Measurements from ENCODE around the gene CDH15.
A peak's percentile ranks its signal among the peaks of the same experiment; 100 is the strongest.
"Not testable (repeated sequence)": the region's sequence is repeated elsewhere in the genome, so short reads cannot be mapped to it uniquely, and the experiment has no call there.

The CDH15 gene

DNA sequence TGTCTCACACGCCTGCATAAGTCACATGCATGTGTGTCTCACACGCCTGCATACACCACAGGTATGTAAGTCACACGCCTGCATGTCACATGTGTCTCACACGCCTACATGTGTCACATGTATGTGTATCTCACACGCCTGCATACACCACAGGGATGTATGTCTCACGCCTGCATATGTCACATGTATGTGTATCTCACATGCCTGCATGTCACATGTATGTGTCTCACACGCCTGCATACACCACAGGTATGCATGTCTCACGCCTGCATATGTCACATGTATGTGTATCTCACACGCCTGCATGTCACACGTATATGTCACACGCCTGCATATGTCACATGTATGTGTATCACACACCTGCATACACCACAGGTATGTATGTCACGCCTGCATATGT is 13.8 kb upstream of the CDH15 start:
- DNase-seq: no peak

DNA sequence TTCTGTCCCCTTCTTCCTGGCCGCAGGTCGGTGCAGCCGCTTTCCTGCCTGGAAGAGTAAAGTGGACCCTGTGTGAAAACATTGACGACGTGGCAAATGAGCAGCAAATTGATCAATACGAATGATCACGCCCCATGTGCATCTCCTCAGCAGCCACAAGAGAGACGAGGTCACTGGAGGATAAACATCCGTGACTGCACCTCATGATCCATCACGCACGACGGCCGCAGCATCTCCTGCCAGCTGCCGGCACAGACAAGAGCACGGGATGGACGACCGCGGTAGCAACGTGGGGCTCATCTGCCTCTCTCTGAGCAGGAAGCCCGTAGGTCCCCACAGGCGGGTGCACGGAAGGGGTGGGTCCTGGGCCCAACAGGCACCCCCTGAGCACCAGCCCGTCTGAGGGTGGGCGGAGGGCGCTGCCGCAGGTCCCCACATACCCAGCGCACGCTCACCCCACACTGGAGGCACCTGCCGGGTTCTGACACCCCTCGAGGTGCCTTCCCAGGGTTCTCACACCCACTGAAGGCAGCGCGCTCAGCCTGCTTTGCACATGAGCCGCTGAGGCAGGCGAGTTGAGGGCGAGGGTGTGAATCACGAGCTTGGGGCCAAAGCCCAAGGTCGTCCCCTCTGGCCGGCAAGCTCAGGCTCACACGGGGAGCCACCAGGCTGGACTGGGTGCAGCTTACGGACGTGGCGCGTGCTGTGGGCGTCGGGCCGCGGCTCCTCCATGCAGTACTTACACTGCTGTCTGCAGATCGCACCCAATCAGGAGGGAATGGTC is 12.3 kb upstream of the CDH15 start:
- DNase-seq: no peak

DNA sequence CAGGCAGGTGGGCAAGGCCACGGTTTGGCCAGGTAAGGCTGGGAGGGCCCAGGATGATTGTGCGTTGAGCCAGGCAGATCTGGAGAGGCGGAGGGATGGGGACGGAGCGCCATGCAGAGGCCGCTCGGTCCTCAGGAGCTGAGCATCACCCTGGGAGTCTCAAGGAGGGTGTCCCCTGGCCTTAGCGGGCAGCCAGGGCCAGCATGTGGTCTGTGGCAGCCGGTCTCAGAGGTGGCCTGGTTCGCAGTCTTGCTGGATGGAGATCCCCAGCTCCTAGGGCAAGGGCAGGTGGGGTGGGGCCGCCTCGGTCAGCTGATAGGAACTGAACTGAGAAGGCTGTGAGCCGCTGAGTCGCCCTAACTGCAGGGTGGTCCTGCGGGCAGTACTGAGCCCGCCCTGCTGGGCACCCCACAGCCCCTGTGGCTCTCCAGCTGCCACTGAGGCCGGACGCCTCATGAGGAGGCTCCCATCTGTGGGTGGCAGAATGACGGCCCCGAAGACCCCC is 11.6 kb upstream of the CDH15 start:
- no peak for DNase-seq

DNA sequence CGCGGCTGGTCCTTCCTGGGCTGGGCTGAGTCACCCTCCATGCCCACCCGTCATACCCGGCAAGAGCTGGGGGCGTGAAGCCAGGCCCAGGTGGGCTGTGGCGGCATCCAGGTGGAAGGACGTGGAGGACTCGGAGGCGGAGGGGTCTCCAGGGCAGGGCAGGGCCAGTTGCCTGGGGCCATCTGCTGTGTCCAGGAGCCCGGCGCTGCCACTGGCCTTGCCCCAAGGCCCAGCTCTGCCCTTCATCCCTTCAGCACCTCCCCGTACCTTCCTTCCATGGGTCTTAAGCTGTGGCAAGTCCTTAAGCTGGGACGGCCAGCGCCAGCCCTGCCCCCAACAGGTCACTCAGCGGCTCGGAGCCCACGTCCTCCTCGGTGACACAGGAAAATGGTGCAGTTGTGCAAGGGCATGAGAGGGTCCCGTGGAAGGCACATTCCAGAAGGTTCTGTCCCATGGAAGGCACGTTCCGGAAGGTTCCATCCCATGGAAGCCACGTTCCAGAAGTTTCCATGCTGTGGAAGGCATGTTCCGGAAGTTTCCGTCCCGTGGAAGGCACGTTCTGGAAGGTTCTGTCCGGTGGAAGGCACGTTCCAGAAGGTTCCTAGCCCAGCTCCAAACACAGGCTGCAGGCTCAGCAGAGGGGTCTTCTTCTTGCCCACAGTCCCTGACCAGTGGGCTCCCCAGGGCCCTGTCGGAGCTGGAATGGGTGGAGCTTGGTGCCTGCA is 10.4 kb upstream of the CDH15 start:
- no peak for DNase-seq

DNA sequence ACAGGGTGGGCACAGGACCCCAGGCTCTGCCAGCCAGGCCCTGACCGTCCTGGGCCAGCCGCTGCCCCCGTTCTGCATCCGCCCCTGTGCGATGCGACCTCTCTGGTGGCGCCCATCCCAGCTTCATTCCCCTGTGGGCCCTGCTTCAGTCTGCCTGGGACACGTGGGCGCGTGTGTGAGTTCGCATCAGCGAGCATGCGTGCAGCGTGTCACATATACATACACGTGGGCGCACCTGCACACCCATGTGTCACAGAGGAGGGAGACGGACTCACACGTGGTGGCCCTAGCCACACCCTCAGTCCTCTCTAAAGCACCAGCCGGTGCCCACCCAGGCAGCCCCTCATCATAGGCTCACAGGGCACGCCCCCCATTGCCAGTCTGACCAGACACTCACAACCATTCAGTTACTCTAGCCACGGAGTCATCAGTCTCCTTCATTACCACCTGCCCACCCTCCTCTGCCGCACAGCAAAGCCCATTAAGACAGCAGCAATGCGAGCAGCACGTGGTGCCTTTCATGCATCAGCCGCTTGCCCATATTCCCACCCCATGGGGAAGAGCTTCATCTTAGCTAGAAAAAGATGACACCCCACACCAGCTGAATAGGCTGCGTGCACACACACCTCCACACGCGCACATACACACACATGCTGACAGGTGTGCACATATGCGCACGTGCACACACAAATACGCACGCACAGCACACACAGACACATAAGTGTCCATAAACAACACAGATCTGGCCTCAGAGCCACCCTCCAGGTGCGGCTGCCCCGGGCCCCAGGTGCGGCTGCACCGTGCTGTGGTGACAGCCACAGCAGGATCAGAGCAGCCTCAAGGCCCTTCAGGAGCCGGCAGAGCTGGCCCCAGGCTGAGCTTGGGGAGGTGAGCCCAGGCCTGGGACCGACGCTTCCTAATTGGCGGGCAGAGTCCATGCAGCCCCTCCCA is 9.5 kb upstream of the CDH15 start:
- no peak for DNase-seq

DNA sequence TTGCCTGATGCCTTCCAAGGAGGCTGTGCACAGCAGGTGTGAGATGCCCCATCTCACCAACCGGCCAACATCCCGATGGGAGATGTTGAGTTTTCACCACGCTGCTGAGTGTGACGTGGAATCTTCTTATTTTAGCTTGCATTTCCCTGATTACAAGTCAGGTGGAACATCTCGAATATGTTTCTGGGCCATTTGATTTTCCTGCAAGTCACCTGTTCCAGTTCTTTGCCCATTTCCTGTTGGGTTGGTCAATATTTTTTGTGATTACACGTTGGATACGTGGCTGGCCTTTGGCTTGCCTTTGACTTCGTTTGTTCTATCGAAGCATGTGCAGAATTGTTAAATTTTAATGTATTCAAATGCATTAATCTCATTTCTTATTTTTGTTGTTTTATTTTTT is 8.3 kb upstream of the CDH15 start:
- no peak for DNase-seq

DNA sequence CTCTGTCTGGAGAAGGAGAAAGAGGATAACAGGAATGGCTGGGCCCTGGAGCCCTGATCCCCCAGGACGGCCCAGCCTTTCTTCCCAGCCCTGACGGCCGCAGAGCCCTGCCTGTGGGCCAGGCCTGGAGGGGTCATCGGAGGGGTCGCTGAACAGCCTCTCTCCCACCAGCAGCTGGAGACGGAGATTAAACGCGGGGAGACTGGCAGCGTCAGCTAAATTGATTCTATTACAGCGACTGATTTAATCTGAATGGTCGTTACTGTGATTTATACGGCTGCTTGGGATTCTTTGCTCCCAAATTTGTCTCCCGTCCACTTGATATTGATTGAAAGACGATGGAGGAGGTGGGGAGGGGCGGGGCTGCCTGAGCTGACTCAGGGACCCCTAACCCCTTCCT is 7.1 kb upstream of the CDH15 start:
- no peak for DNase-seq

DNA sequence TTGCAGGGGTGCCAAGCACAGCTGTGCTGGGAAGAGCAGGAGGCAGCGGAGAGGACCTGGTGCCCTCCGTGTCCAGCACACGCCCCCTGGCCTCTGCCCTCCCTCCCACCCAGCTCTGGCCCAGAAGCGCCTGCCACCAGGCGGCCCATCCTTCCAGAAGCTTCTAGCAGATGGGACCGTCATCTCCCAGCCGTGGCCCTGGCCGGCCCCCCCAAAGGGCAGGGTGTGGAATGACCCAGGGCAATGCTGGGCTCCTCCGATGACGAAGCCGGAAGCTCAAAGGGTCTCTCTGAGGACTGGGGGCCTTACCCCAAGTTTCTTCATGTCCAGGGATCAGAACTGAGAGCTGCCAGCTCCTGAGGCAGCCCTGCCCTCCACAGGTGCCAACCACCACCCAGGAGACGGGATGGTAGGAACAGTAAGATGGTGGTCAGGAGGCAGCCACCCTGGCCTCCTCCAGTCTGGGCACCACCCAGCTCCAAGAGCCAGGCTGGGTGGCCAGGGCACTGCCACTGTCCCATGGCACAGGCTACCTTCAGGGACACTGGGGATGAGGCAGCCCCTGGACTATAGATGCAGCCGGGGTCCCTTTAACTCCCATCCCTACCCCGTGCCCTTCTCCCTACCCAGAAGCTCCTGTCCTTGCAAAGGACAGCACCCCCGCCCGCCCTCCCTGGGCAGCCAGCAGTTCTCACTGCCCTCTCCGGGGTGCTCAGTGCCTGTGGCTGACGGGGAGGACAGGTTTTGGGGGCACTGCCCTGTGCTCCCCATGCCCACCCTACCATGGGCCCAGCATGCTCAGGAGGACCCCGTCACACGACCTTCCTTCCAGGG is 6.5 kb upstream of the CDH15 start:
- no peak for DNase-seq

DNA sequence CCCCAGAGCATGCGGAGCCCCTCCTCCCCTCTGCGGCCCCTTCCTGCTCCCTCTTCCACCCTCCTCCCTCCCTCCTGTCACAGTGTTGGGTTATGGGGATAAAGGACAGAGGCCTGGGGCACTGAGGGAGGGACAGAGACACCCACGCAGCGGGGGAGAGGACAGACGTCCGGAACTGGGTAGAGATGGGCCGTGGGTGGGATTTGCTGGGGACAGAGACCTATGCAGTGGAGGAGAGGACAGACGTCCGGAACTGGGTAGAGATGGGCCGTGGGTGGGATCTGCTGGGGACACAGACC is 5.9 kb upstream of the CDH15 start:
- DNase-seq: not testable (repeated sequence)

DNA sequence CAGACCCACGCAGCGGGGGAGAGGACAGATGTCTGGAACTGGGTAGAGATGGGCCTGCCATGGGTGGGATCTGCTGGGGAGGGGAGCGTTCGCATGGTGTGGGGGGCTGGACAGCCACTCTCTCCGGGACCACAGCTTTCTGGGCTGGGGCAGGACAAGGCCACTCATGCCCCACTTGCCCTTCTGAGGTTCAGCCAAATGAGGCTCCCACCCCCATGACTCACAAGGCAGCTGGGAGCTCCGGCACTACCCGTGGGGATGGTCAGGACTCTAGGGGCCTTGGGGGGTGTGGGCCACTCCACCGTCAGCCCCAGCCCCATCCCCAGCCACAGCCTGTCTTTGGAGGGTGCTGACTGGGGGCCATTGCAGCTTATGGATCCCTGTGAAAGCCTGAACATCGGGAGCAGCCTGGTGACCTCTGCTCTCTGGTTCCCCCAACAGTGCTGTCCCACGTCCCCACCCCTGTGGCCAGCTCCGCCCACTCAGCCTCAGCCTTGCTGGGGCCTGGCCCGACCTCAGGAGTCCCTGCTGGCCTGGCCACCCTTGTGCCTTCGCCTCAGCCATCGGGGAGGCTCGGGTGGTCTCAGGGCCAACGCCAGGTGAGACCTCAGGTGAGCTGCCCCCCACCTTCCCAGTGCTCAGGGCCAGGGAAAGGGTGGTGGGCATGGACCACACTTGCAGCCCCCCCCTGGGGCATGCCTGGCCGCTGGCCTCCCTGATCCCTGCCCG is 4.7 kb upstream of the CDH15 start:
- DNase-seq: no peak

DNA sequence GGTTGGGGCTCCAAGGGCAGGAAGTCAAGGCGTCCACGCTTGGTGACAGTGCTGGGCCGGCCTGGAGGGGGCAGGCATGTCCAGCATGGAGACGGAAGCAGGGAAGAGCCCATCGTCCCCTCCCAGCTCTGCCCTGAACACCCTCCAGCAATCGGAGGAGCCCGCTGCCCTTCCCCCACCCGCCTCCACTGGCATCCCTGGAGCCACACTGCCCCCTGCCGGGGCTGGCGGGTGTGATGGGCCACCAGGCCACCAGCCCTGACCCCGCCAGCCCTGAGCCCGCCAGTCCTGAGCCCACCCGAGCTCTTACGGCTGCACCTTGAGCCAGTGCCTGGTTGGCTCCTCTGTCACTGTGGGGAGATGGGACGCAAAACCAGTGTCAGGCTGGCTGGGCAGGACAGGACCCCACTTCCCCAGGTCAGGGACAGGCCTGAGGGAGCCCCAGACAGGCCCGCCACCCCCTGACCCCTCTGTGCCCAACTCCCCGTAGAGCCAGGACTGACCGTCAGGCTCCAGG is 4.1 kb upstream of the CDH15 start:
- peak; percentile 80 for DNase-seq

DNA sequence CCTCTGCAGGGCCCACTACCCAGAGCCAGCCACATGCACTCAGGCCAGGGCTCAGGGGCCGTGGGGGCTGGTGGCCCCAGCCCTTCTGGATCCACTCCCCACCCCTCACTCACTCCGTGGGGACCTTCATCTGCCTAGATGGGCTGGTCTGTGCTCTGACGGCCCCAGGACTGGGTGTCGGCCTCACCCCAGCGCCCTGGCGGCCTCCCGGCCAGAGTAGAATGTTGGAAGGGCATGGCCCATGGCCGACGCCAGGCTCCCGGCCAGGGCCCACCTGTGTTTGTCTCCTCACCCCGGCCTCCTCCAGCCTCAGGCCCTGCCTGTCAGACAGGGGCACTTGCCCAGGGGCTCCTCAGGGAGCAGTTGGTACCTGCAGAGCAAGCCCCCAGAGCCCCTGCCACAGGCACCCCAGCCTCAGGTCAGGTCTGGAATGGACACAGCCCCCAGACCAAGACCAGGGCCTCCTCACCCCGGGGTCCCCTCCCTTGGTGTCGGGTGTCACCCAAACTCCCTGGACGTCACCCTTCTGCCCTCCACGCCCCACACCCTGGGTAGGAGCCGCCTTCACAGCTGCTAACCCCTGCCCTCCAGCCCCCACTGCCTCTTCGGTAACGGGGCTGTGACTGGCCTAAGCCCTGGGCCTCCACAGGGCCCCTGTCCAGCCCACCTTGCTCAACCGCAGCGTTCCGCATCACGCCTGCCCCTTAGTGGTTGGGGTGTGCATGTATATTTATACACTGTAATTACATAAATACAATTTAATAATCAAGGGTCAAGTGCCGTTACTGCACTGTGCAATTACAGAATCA is 3.0 kb upstream of the CDH15 start:
- no peak for DNase-seq

DNA sequence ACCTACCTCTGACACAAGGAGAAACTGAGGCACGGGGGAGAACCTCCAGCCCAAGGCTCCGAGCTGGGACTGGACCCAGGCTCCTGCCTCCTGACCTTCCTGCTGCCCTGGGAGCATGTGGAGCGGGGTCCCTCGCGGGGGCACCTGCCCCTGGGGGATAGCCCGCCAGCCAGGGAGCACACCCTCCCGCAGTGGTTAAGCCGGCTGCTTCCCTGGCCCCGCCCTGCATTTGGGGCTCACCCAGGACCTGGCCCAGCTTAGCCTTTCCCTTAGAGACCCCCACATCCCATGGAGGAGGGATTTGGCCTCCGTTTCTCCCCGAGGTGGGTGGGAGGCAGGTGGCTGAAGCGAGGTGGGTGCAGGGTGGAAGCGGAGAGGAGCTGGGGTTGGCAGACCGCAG is 1.8 kb upstream of the CDH15 start:
- DNase-seq: no peak

DNA sequence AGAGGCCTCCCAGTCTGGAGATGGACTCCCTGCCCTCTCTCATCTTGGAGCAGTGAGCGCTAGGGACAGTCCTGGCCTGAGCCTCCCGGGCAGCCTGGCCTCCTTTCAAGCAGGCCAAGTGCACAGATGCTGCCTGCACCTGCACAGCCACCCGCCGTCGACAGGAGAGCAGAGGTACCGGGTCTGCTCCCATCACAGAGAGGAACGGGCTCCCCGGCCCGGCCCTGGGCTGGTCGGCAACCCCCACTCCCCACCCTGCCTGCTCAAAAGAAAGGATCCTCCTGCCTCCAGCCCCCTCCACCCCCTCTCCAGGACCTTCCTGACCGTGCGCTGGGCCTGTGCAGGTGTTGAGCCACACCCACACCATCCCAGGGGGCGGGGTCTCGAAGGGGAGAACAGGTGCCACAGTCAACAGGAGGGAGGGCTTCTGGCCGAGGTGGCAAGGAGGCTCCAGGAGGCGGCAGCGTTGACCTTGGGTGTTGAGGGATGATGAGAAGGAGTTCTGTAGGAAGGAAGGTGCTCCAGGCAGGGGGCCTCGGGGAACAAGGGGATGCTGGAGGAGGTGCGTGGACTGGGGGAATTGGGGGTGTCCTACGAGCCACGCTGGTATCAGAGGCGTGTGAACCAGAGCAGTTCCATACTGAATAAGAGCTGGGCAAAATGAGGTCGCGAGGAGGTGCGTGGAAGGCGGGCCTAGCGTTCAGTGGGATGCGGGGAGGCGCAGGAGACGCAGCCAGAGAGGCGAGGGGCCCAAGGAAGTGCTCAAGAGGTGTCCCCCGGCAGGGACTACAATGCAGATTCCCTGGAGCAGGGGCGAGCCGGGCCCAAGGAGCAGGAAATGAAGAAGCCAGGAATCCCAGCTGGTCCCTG is 967 bp upstream of the CDH15 start:
- no peak for DNase-seq

DNA sequence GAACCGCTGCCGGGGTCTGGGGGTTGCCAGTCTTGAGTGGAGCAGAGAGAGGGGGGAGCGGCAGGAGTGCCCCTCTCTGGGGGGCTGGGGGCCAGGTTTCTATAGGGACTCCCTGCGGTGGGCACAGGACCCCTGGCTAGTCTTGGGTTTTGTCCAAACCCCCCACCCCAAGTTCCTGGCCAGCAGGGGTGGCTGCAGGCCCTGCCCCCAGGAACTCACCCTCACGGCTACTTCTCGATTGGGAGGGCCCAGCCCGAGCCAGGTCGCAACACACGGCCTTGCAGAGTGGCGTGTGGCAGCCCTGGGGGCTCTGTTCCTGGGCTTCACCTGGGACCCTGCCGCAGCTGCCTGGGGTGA is 601 bp downstream of the CDH15 start:
- DNase-seq: no peak

DNA sequence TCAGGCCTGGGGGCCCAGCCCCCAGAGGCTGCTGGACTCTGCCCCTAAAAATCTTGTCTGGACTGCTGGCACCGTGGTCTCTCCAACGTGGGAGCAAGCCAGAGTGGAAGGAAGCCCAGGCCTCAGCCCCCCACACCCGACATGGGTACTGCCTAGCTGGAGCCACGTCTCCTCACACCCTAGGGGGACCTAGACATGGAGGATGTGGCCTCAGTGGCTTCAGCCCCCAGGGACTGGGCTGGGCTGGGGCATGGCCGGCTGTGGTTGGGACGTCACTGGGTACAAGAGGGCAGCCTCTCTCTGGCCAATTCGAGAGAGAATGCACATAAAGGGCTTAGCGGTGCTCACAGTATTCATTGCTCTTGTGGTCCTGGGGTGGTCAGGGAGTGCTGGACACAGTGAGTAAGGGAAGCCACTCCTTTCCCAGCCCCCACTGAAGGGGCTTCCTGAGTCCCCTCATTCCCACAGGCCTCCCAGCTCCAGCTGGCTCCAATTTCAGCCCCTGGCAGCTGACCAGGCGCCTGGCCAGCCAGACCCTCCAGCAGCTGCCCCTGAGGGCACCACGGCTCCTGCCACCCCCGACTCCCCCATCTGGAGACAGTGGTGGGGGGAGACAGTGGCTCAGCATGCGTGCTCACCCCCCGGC is 1.1 kb downstream of the CDH15 start:
- no peak for DNase-seq

DNA sequence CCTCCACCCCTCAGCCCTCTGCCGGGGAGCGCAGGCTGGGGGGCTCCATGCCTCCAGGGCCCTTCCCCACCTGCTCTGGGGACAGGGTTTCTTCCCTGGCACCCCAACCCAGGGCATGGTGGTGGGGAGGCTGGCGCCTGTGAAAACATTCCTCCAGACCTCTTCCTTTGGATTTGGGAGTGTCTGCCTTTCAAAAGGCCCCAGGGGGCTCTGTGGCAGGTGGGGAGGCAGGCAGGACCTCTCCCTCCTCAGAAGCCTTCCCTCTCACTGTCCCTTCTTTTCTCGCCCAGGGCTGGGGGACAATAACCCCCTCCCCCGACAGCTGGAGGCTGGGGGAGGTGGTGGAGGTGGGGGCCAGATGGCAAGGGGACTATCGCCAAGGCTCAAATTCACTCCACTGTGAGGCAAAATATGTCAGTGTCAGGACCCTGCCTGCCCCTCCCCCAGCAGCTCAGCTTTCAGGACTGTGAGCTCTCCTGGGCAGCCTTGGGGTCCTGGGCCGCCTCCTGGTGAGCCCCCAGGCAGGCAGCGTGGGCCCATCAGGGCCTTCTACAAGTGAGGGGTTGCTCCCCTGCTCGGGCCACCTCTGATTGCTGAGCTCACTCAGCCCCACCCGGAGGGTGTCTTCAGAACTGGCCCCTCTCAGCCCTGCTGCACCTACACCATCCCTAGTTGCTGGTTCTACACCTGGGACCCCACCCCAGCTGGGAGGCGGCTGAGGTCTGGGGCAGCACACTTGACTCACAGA is 1.8 kb downstream of the CDH15 start:
- DNase-seq: no peak

DNA sequence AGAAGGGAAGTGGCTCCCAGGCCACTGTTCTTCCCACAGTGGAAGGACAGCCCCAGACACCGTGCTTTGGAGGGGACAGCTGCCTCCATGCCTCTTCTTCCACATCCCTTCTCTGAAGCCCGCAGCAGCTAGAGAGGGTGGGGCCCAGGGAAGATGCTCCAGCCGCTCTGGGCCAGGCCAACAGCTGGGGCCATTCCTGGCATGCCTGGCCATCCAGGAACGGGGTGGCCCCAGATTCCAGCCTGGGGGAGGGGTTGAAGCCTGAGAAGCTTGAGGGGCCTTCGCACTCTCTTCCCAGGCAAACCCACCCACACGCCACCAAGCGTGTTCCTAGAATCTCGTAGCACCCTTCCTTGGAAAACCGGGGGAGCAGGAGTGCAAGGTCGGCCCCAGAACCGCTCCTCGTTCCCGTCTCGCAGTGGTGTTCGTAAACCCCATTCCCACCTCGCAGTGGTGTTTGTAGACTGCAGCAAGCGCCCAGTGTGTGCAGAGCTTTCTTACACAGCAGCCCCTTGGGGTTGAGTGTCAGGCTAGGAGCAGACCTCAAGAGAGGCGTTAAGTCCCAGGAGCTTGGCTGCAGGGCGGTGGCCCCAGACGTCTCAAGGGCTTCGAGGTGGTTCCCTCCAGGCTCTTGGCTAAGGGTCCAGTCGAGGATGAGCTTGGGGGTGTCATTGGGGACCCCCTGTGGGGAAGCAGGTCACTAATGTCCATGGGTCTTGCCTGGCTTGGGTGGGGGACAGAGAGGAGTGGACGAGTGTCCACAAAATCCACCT is 2.7 kb downstream of the CDH15 start:
- no peak for DNase-seq

Data from CD4-positive, alpha-beta T cell treated with Interleukin-15 for 1 hour (primary cell).